HG03457 (cell line): ENCODE data around the gene ADD2.

ENCODE experiments used
- ATAC-seq: cut with Tn5 transposase; IDR thresholded peaks from one replicate; pipeline ENCODE4 v1.9.1; 2021; ENCODE audit warnings: moderate number of reproducible peaks; ENCODE audit not compliant: unreplicated experiment

The ADD2 gene

GRCh38 chr2:70726947-70727725, 40.9 kb downstream of the ADD2 start:
- no peak for ATAC-seq

GRCh38 chr2:70725505-70725904, 42.5 kb downstream of the ADD2 start:
- no peak for ATAC-seq

GRCh38 chr2:70724366-70724765, 43.6 kb downstream of the ADD2 start:
- no peak for ATAC-seq

GRCh38 chr2:70723286-70723885, 44.6 kb downstream of the ADD2 start:
- no peak for ATAC-seq

GRCh38 chr2:70720124-70720523, 47.9 kb downstream of the ADD2 start:
- ATAC-seq: no peak

GRCh38 chr2:70719231-70719630, 48.8 kb downstream of the ADD2 start:
- ATAC-seq: no peak

- ATAC-seq: no peak
These were observed 49.3 kb downstream of the ADD2 start for GRCh38 chr2:70718736-70719135.

- ATAC-seq: no peak
These were observed 49.8 kb downstream of the ADD2 start for GRCh38 chr2:70718241-70718640.

- no peak for ATAC-seq
These were observed 50.5 kb downstream of the ADD2 start for GRCh38 chr2:70717431-70718038.

- no peak for ATAC-seq
These were observed 51.0 kb downstream of the ADD2 start for GRCh38 chr2:70716951-70717350.

- no peak for ATAC-seq
These were observed 51.8 kb downstream of the ADD2 start for GRCh38 chr2:70716131-70716743.

- no peak for ATAC-seq
These were observed 52.7 kb downstream of the ADD2 start for GRCh38 chr2:70715071-70715985.

GRCh38 chr2:70714141-70714905, 53.7 kb downstream of the ADD2 start:
- ATAC-seq: no peak

GRCh38 chr2:70712916-70713315, 55.1 kb downstream of the ADD2 start:
- no peak for ATAC-seq

- no peak for ATAC-seq
These were observed 56.8 kb downstream of the ADD2 start for GRCh38 chr2:70711191-70711590.

- no peak for ATAC-seq
These were observed 57.8 kb downstream of the ADD2 start for GRCh38 chr2:70710038-70710690.

GRCh38 chr2:70709275-70710037, 58.5 kb downstream of the ADD2 start:
- no peak for ATAC-seq

GRCh38 chr2:70708376-70709199, 59.4 kb downstream of the ADD2 start:
- ATAC-seq: no peak
